GM21529 (cell line): ENCODE data around the gene KREMEN1.

Experiments
- ATAC-seq: cut with Tn5 transposase; IDR thresholded peaks from one replicate; pipeline ENCODE4 v1.9.1; 2021; ENCODE audit not compliant: unreplicated experiment

KREMEN1 gene

GRCh38 chr22:29175312-29175835 is 102.5 kb downstream of the KREMEN1 start:
- no peak for ATAC-seq

DNA sequence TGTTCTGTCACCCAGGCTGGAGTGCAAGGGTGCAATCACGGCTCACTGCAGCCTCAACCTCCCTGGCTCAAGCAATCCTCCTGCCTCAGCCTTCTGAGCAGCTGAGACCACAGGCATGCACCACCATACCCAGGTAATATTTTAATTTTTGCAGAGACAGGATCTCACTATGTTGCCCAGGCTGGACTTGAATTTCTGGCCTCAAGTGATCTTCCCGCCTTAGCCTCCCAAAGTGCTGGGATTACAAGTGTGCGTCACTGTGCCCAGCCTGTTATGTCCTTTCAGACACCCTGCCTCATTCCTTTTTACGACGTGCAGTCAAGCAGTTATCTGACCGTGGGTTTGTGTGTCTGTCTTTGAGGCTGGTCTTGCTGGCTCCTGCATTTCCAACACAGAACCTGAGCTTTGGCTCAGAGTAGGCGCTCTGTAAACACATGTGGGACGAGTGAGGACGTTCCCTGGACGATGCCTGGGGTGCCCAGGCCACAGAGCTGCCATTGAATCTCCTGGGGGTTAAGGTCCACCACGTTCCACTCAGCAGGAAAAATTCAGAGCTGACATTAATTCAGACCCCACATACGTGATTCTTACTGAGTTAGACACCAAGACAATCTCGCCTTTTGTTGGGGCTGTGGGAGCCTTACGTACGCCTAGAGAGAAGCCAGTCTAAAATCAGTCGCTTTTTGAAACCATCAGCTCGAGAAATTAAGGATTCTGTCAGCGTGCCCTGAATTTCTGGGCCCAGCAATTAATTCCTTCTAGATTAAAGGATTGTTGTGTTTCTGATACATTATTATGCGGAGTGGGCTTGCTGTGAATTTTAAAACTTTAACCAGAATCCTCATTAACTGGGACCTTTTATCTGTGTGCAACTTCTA is 111.4 kb downstream of the KREMEN1 start:
- no peak for ATAC-seq

DNA sequence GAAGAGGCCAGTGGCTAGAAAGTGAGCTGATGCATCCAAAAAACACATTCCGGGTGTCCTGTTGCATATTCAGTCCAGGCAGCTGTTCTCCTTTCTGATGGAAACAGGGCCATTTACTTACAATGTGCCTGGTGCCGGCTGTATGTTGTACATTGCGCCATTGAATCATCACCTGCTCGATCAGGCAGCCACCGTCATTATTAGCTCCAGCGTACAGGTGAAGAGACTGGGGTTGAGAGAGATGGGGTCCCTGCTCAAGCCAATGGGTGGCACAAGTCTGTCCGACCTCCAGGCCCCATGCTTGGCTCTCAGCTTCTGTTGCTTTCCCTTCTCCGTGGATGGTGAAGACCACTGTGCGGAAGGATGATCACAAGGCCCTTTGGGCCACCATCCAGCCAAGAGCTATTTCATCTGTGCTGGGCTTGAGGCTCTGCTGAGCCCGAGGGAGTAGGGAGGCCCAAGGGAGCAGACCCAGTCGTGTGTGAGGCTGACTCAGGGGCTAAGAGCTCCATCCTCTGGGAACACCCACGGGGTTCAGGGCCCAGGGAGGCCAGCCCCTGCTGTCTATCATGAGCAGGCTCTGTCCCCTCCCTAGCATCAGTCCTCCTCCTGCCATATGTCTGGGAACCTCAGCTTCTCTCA is 112.1 kb downstream of the KREMEN1 start:
- ATAC-seq, result no peak

DNA sequence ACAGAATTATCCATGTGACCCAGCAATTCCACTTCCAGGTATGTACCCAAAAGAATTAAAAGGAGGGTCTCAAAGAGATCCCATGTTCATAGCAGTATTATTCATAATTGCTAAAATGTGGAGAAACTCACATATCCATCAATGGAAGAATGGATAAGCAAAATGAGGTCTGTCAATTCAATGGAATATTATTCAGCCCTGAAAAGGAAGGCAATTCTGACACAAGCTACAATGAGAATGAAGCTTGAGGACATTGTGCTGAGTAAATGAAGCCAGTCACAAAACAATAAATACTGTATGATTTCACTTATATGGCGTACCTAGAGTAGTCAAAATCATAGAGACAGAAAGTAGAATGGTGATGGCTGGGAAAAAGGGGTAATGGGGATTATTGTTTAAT is 113.5 kb downstream of the KREMEN1 start:
- ATAC-seq, result no peak

GRCh38 chr22:29187831-29188230 is 115.0 kb downstream of the KREMEN1 start:
- no peak for ATAC-seq

- no peak for ATAC-seq
These were observed 117.2 kb downstream of the KREMEN1 start for GRCh38 chr22:29190051-29190450.

DNA sequence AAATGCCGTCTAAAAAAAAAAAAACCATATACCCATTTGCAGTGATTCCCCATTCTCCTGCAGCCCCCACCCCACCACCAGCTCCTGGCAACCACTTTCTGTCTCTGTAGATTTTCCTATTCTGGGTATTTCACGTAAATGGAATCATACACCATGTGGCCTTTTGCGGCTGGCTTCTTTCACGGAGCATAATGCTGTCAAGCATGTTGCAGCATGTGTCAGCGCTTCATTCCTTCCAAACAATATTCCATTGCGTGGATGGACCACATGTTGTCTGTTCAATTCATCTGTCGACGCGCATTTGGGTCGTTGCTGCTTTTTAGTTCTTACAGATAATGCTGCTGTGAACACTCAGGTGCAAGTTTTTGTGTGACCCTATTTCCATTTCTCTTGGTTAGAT is 118.1 kb downstream of the KREMEN1 start:
- ATAC-seq, result no peak

DNA sequence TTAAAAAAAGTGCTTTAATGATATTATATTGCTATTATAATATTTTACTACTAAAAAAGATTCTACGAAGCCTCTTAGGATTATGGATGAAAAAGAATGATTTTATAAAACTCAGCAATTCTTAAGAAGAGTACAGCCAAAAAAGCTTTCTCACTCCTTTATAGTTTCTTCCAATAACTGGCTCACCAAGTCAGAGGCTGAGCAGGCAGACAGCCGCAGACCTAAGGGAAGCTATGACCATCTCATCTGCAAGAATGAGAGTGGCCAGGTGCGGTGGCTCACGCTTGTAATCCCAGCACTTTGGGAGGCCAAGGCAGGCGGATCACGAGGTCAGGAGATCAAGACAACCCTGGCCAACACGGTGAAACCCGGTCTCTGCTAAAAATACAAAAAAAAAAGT is 120.2 kb downstream of the KREMEN1 start:
- no peak for ATAC-seq

DNA sequence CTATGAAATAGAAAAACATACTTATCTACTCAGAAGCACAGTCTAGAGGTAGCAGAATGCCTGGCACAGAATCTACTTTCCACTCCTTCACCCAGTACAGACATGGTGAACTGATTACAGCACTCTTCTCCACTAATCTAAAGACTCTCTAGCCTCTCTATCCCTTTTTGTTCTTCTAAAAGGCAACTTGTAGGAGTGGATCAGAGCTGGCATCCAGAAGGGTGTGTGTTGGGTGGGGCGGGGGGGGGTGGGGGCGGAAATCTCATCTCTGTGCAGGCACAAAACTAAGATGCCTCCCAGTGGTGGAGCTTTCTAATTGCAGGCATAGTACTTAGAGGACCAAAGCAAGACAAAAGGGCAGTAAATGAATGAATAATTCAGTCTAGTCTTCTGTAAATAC is 121.3 kb downstream of the KREMEN1 start:
- no peak for ATAC-seq

DNA sequence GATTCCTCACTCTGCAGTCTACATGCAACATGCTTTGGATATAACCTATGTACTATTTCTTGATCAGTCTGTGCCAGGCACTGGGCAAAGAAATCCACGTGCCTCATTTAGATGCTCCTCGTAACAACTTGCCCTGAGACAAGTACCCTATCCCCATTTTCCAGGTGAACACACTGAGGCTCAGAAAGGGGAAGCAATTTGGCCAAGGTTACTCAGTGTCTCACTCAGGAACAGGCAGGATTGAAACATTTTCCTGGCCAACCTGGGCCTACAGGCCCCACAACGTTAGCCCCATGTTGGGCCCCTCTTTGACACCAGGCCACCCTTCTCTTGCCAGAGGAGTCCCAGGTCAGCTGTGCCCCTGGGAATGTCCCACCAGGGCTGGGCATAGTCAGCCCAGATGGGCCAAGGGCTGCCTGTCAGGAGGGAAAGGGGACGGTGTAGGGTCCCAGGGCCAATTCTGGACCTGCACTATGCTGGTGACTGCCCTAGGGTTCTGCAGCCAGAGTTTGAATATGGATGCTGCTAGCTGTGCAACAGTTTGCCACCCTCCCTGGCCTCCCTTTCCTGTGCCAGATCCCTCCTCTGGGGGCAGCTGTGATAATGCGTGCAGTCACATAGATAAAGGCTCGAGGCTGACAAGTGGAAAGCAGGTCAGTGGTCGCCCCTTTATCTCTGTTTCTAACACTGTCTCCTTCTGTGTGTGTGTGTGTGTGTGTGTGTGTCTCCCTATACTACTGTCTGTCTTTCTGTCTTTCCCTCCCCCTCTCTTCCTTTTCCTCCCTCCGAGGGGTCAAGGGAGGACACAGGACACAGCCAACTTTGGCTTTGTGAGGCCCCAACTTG is 122.5 kb downstream of the KREMEN1 start:
- no peak for ATAC-seq

DNA sequence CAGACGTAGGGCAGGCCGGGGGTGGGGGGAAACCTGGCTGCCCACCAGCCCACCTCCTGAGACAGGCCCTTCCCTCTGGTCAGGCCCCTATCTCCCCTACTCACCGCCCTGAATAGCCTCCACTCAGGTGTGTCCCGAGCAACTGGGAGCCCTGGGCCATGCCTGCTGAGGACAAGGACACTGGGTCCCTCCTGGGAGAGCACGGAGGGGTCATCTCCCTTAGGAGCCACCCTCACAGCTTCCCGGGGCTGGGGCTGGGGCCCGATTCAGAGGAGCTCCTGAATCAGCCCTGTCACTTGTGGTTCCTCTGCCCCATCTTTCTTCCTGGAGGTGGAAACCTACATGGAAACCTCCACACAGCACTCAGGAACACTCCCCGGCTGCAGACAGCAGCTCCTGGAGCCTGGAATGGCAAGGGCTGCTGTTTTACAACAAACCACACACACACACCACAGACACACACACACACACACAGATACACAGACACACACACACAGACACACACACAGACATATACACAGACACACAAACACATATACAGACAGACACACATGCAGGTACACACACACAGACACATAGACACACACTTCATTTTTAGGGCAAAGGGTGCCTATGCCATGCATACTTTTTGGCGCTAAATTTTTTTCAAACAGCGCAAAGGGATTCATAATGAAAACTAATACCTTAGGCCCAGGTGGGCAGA is 123.3 kb downstream of the KREMEN1 start:
- ATAC-seq, result no peak

GRCh38 chr22:29197096-29197495 is 124.3 kb downstream of the KREMEN1 start:
- no peak for ATAC-seq

GRCh38 chr22:29198240-29198639 is 125.4 kb downstream of the KREMEN1 start:
- ATAC-seq, result no peak

DNA sequence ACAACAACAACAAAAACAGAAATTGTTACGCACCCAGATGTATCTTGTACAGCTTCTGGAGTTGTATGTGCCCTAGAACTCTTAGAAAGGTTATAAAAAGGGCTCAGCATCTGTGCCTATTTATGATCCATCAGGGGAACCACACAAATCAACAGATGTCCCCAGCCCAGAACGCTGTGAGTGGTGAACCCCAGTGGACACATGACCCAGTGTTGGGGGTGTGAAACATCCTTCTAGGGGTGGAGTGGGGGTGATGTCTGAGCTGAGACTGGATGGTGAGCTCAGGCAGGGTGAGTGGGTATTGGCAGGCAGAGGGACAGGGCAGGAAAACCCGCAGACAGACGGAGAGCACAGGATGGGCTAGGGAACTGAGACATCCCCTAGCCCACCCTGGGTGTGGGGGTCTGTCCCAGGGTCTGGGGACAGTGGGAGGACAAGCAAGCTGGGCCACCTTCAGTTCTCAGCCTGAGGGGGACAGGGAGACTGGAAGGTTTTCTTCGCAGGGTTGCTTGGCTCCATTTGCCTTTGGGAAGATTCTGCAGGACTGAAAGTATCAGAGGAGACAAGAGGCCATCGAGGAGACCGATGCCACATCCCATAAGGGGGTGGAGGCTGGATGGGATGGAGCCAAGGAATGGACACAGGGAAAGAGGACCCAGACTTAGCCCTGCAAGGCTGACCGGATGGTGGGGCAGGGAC is 127.0 kb downstream of the KREMEN1 start:
- no peak for ATAC-seq

GRCh38 chr22:29200901-29201300 is 128.1 kb downstream of the KREMEN1 start:
- no peak for ATAC-seq

- no peak for ATAC-seq
These were observed 128.9 kb downstream of the KREMEN1 start for GRCh38 chr22:29201782-29202181.

DNA sequence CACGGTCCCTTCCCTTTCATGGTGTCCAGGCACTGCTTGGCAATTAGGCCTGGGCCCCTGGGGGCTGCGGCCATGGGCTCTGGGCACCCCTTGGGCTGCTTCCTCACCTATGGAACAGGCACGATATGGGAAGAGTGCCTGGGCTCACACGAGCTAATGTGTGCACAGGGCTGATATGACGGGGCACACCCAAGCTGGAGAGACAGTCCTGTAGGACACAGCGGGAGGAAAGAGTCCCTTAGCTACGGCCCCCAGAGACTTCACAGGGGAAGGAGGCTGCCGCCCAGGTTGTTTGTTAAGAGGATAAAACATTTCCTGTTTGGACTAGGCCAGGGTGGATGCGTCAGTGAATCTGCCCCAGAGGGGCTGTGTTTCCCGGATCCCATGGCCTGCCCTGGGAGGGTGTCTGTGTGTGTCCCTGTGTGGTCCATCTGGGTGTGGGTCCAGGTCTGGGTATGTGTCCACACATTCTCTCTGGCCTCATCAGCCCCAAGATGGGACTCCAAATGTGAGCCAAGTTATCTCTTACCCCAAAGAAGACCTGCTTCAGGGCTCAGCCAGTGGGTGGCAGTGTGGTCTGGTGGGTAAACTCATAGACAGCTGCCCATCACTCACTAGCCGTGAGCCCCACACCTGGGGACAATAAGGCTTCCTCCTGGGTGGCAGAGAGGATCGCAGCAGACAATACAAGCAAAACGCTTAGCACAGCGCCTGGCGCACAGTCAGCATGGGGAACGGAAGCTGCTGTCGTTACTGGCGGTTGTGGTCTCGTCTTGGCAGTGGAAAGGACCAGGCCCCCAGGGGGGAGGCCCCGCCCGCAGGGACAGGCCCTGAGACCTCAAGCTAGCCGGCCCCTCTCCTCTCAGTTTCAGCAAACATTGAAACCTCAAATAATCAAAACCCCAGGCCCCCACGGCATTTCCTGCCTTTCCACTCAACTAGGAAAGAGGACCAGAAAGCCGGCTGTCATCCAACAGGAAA is 129.7 kb downstream of the KREMEN1 start:
- ATAC-seq, result peak; percentile 72

- ATAC-seq, result no peak
These were observed 130.9 kb downstream of the KREMEN1 start for GRCh38 chr22:29203488-29204454.
